Upper lobe of right lung (tissue), 1 donor: ENCODE measurements around the gene ZRANB1. TPM values are rescaled to one million over a fixed set of nuclear protein-coding genes. Genes with fewer than 3 reads are reported as not detected.
A peak's percentile ranks its signal among the peaks of the same experiment; 100 is the strongest.

Experiments used
- ATAC-seq: fragments of 200-7000 bp; cut with Tn5 transposase; one replicate; pipeline ENCODE4 v1.9.1; 2020; ENCODE audit warnings: mild to moderate bottlenecking, moderate library complexity
- DNase-seq: peaks from one replicate; pipeline ENCODE4 v3.0.0-alpha.2; 2020
- H3K27ac ChIP-seq: fragments of 200-600 bp; one replicate; pipeline ENCODE4 v1.8.0; 2022
- H3K27me3 ChIP-seq: fragments of 200-600 bp; one replicate; pipeline ENCODE4 v1.8.0; 2022; ENCODE audit warnings: mild to moderate bottlenecking
- H3K36me3 ChIP-seq: fragments of 200-600 bp; one replicate; pipeline ENCODE4 v1.8.0; 2022
- H3K4me1 ChIP-seq: fragments of 200-600 bp; one replicate; pipeline ENCODE4 v1.8.0; 2022
- H3K4me3 ChIP-seq: fragments of 200-600 bp; one replicate; pipeline ENCODE4 v1.8.0; 2022; ENCODE audit warnings: mild to moderate bottlenecking
- H3K9me3 ChIP-seq: fragments of 200-600 bp; one replicate; pipeline ENCODE4 v1.8.0; 2022
- intact Hi-C: fragments of 100-400 bp; cut with DNase I; formaldehyde crosslinking; loops from one replicate; pipeline ENCODE4 v1.11.0; 2022
- microRNA-seq: library from miRNA; unstranded; fragments of <30 nt; microRNA quantifications from one replicate; pipeline ENCODE4 v1.2.0, GENCODE V29; 2020; ENCODE audit warnings: borderline microRNAs expressed
- total RNA-seq: library from RNA; stranded (reverse); fragmentation: NEBNext Ultra II Directional; extraction: Animal tissue kit (Norgen Biotek cat#: 25700); gene quantifications from one replicate; pipeline ENCODE4 v1.2.1, GENCODE V29; 2021
- TF ChIP-seq, protein P1 (sequence below): fragments of 200-600 bp; IDR thresholded peaks from one replicate; pipeline ENCODE4 v1.8.0; 2022; ENCODE audit warnings: antibody characterized with exemption
- donor health status: DM: no; HTN: yes; CAD: no; lungs with severe emphysema.

The ZRANB1 gene
- total RNA-seq, 1 donor from 2014 or later, result 20.5 TPM

DNA sequence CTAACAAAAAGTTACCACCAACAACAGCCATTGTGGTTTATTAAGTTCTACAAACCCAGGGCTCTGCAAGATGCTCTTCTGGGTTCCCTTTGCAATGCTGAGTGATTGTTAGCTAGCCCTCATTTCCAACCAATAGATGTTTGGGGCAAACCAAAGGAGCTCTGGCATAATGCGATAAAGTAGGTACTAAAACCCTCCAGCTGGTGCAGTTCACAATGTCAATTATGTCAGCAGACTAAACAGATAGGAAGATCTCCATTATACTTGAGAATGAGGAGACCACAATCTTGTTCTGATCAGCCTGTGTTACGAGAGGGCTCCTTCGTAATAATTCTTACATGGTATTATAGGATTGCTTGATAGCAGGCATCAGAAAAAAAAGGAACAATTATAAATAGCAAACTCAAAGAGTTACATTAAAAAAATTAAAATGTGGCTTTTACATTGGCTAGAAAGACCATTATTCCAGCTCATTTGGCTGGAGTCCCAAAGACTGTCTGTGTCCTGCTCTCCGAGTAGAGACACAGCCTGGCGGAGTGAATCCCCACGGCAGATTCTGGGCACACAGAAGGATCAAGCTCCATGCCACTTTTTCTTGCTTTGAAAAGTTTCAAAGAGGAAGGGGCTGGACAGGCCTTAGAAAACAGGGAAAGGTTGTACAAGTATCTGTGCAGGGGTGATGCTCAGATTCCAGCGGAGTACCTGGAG is 93.8 kb downstream of the ZRANB1 start:
- intact Hi-C loops, result no loop called here
- Histone ChIP-seq H3K4me3 (no peak overlapping the region), H3K27ac (no peak overlapping the region), H3K36me3 (no peaks in the 10 kb centered on the region), H3K27me3 (no peaks in the 10 kb centered on the region), H3K9me3 (no peaks in the 10 kb centered on the region), H3K4me1 (peaks cover 31% of the 10 kb centered on the region)
- TF ChIP-seq, protein P1, sequence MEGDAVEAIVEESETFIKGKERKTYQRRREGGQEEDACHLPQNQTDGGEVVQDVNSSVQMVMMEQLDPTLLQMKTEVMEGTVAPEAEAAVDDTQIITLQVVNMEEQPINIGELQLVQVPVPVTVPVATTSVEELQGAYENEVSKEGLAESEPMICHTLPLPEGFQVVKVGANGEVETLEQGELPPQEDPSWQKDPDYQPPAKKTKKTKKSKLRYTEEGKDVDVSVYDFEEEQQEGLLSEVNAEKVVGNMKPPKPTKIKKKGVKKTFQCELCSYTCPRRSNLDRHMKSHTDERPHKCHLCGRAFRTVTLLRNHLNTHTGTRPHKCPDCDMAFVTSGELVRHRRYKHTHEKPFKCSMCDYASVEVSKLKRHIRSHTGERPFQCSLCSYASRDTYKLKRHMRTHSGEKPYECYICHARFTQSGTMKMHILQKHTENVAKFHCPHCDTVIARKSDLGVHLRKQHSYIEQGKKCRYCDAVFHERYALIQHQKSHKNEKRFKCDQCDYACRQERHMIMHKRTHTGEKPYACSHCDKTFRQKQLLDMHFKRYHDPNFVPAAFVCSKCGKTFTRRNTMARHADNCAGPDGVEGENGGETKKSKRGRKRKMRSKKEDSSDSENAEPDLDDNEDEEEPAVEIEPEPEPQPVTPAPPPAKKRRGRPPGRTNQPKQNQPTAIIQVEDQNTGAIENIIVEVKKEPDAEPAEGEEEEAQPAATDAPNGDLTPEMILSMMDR, result no peak
- ATAC-seq (no peak), DNase-seq (no peak)

DNA sequence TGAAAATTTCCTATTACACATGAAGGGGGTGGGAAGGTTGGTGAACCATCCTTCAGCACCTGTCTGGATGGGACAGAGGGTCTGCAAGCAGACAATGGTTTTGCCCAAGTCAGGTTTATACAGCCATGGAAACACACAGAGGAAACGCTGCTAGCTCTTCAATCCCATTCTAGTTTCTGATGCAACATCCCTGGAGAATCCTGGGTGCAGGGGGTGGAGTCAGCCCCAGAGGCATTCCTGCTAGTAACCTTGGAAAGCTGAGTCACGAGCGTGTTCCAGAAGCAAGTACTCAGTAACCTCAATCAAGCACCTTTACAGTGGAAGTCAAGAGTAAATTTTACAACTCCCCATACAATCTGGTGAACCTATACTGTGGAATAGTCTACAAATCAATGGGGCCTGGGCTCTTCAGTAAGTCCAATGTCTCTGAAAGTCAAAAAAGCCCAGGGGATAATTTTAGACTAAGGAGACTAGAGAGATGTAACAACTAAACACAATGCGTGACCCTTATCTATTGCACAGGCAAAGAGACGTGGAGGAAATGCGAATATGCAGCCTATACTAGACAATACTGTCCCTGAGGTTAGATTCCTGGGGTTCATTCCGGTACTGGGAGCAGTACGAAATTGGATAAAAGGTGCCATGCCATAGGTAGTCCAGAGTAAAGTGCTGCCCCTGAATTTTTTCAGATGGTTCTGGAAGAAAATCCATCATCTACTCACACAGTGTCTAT is 95.4 kb downstream of the ZRANB1 start:
- DNase-seq, result no peak
- Histone ChIP-seq H3K4me3 (no peak overlapping the region), H3K36me3 (no peaks in the 10 kb centered on the region), H3K4me1 (peaks cover 36% of the 10 kb centered on the region), H3K27ac (no peak overlapping the region), H3K9me3 (no peaks in the 10 kb centered on the region), H3K27me3 (no peaks in the 10 kb centered on the region)
- ATAC-seq, result peak; percentile 77
- intact Hi-C loops, result no loop called here
- TF ChIP-seq, protein P1, result no peak

Small RNA genes lying within 50 kb of the gene (microRNA-seq; reads per million reads assigned to microRNA genes)
- gene MIR4296, result not detected

Other genes with a start within 250 kb of the ZRANB1 start
- 31.4 TPM for gene FAM53B, start 197.7 kb upstream of the ZRANB1 start, total RNA-seq
- gene EEF1AKMT2, start 150.2 kb upstream of the ZRANB1 start, total RNA-seq, result 15.7 TPM
- gene ABRAXAS2, start 140.3 kb upstream of the ZRANB1 start, total RNA-seq, result 14.7 TPM
- gene CTBP2, start 218.4 kb downstream of the ZRANB1 start, total RNA-seq, result 66.7 TPM